Measurements from ENCODE around the gene CORIN.

GRCh38 chr4:47736146-47736545 lies 101.7 kb downstream of the CORIN start:
- TF ChIP-seq CTCF (conservative IDR thresholded peaks at IDR 0.05; ENCODE audit: low read depth in 2 of 2) = no peak
- TF ChIP-seq EZH2 (IDR thresholded peaks at IDR 0.05; ENCODE audit: low read depth, unreplicated experiment) = no peak

All from GM23338 (cell line).